WI38 (cell line): Measurements from ENCODE around the gene IFI30.

Experiments
- H3K4me3 ChIP-seq: 2 replicates; pipeline ENCODE4 v1.5.1; 2011; ENCODE audit warnings: low read depth, mild to moderate bottlenecking, control low read depth, low read length
- TF ChIP-seq, protein P1 (sequence below): IDR thresholded peaks from 2 replicates; pipeline ENCODE4 v1.5.1; 2012; ENCODE audit warnings: low read depth, mild to moderate bottlenecking, control low read depth, low read length

The IFI30 gene

DNA sequence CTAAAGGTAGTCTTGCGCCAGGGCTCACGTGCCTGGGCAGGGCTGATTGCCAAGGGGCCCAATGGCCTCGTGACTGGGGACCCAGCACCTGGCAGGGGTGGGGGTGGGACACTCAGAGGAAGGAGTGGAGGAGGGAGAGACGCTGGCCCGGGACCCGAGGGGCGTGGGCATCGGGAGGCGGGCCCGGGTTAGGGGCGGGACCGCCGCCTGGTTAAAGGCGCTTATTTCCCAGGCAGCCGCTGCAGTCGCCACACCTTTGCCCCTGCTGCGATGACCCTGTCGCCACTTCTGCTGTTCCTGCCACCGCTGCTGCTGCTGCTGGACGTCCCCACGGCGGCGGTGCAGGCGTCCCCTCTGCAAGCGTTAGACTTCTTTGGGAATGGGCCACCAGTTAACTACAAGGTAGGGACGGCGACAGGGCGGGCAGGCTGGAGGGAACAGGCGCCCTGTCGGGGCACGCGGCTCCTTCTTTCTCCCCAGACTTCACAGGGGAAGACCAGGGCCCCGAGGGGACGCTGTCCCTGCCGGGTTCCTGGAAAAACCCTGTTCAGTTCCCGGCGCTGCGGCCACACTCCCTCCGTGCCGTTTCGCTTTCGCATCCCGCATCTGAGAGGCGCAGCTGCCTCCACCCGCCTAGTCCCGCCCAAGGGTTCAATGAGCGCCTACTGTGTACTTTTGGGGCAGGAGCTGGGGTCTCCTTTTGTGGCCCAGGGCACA is at the start of gene IFI30:
IFI30 (plus strand) TSS at position 242 of the 717 bp plus-strand sequence; CDS start at position 271, 29 bp downstream.
- TF ChIP-seq, protein P1, sequence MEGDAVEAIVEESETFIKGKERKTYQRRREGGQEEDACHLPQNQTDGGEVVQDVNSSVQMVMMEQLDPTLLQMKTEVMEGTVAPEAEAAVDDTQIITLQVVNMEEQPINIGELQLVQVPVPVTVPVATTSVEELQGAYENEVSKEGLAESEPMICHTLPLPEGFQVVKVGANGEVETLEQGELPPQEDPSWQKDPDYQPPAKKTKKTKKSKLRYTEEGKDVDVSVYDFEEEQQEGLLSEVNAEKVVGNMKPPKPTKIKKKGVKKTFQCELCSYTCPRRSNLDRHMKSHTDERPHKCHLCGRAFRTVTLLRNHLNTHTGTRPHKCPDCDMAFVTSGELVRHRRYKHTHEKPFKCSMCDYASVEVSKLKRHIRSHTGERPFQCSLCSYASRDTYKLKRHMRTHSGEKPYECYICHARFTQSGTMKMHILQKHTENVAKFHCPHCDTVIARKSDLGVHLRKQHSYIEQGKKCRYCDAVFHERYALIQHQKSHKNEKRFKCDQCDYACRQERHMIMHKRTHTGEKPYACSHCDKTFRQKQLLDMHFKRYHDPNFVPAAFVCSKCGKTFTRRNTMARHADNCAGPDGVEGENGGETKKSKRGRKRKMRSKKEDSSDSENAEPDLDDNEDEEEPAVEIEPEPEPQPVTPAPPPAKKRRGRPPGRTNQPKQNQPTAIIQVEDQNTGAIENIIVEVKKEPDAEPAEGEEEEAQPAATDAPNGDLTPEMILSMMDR, result no peak
- peak within 1 kb of the TSS; percentile 69 for H3K4me3 ChIP-seq

DNA sequence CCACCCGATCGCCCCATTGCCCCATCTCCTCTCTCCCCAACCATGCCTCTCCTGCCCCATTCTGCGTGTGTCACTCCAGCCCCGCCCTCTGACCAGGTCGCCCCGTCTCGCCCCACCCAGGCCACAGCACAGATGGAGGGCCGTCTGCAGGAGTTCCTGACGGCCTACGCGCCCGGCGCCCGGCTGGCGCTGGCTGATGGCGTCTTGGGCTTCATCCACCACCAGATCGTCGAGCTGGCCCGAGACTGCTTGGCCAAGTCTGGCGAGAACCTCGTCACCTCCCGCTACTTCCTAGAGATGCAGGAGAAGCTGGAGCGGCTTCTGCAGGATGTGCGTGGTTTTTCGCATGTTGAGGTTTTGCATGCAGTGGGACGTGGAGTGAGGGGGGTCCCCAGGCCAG is 49.8 kb upstream of the IFI30 start:
- no peak overlapping the region for H3K4me3 ChIP-seq
- TF ChIP-seq, protein P1, result no peak

DNA sequence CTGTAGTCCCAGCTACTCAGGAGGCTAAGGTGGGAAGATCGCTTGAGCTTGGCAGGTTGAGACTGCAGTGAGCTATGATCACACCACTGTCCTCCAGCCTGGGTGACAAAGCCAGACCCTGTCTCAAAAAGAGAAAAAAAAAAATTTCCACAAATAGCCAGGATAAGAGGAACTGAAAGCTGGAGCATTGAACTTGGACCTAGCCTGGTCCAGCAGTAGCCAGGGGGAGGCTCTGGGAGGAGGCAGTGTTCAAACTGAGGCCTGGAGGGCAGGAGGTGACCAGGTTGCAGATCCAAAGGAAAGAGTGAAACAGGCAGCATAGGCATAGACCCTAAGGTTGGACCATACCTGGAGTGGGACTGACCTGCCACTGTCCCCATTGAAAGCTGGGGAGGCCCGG is 47.5 kb upstream of the IFI30 start:
- TF ChIP-seq, protein P1, result no peak
- no peak overlapping the region for H3K4me3 ChIP-seq

DNA sequence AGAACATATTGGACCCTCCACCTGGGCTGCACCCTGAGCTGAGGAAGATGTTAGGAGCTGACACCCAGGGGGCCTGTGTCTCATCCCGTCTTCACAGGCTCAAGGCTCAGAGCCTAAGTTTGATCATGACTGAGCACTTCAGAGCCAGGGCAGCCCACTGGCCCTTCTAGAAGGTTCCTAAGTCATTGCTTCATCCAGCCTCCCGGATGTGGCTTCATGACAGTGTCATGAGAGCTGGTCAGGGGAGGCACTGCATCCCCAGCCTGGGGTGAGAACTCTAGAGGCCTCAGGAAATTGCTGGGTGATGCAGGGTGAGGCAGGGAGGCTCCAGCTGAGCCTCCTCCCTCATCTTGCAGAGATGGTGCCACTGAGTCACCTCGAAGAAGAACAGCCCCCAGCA is 45.6 kb upstream of the IFI30 start:
- TF ChIP-seq, protein P1, result no peak
- H3K4me3 ChIP-seq, result no peak overlapping the region

DNA sequence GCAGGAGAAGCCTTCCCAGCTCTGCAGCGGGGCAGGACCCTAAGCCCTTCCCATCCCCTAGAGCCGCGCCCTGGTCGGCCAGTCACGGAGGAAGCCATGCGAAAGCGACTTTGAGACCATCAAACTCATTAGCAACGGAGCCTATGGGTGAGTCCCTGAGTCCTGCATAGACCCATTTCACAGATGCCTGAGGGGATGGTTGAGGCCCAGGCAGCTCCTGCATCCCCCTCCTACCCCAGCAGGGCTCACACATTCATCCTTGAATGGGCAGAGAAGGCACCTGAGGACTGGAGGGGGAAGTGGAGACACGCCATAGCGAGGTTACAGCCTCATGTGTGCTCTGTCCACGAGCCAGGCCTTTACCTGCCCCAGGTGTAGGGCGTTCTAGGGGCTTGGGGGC is 44.8 kb upstream of the IFI30 start:
- TF ChIP-seq, protein P1, result no peak
- H3K4me3 ChIP-seq, result no peak overlapping the region

DNA sequence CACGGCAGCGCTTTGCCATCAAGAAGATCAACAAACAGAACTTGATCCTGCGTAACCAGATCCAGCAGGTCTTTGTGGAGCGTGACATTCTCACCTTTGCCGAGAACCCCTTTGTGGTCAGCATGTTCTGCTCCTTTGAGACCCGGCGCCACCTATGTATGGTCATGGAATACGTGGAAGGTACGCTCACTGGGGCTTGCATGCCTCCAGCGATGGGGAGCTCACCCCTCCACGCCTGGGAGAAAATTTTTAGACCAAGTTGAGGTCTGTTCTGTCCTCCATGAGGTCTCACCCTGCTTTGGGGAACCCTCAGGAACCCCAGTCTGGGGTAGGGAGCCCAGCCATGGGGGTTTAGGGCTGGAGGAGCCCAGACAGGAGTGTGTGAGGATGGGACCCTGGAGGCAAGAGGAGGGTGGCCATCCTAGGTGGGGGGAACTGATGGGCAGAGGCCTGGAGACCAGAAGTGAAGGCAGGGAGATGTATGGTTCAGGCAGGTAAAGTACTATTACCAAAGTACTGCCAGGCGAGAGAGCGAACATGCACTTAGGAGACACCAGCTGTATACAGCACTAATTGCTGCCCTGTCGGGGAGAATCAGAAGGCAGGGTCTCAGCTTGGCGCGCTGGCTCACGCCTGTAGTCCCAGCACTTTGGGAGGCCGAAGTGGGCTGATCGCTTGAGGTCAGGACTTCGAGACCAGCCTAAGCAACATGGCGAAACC is 42.9 kb upstream of the IFI30 start:
- TF ChIP-seq, protein P1, result no peak

More for the DNA sequence above, 42.9 kb upstream of the IFI30 start:
- no peak overlapping the region for H3K4me3 ChIP-seq
